Muscle of leg (tissue), 11 donors: ENCODE measurements around the gene AMMECR1. TPM values are rescaled to one million over a fixed set of nuclear protein-coding genes. Genes with fewer than 3 reads are reported as not detected.

Experiments used
- DNase-seq: peaks from one replicate; pipeline ENCODE4 v3.0.0; 2013
- H3K27ac ChIP-seq: one replicate; pipeline ENCODE4 v1.5.1; 2013; ENCODE audit warnings: mild to moderate bottlenecking, low read length, control low read depth
- H3K27me3 ChIP-seq: one replicate; pipeline ENCODE4 v1.6.1; 2013; ENCODE audit warnings: low read length; ENCODE audit not compliant: control insufficient read depth, insufficient read depth
- H3K36me3 ChIP-seq: one replicate; pipeline ENCODE4 v1.6.1; 2013; ENCODE audit warnings: low read length; ENCODE audit not compliant: control insufficient read depth, insufficient read depth
- H3K4me1 ChIP-seq: one replicate; pipeline ENCODE4 v1.6.1; 2013; ENCODE audit warnings: low read length; ENCODE audit not compliant: control insufficient read depth, insufficient read depth
- H3K4me3 ChIP-seq: one replicate; pipeline ENCODE4 v1.5.1; 2013; ENCODE audit warnings: low read length, control low read depth
- H3K9me3 ChIP-seq: replicated peaks from 2 replicates; pipeline ENCODE4 v1.6.1; 2013; ENCODE audit warnings: low read depth, low read length; ENCODE audit not compliant: control insufficient read depth
- WGBS: methylation state at CpG from one replicate; pipeline ENCODE4 v1.1.5; 2013; ENCODE audit warnings: missing lambda C conversion rate; ENCODE audit not compliant: insufficient coverage; 5-methylcytosine and 5-hydroxymethylcytosine counted together
- polyA plus RNA-seq, 8 donors: library from polyadenylated mRNA; unstranded; fragments of 120-200 nt; gene quantifications; one replicate each; pipeline versions ENCODE4 v1.2.1 to v1.2.3, GENCODE V29; 2013; ENCODE audit warnings: inconsistent platforms in 1 of 8, low replicate concordance in 1 of 8; ENCODE audit not compliant: insufficient read length in 8 of 8, insufficient read depth in 1 of 8
- total RNA-seq: library from RNA; stranded (reverse); fragments of 120-200 nt; gene quantifications from one replicate; pipeline ENCODE4 v1.2.4, GENCODE V29; 2013

The AMMECR1 gene
- total and polyA plus RNA-seq, 9 donors = 7.1 to 10.3 (median 8.0) TPM

DNA sequence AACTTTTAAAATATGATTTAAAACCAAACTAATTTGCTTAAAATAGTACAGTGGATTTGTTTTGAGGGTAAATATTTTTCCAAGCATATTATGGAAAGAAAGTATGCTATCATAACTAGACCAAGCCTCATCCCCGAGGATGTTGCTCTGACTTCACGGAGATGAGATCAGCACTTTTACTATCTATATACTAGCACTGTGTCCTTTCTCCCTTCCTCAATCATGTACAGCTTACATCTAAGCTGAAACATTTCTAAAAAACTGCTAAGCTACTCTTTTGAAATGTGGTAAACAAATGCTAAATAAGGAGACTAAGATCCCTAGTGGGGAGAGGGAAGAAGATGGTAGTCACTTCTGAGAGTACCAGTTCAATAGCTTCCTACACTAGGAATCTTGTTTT is 23.8 kb downstream of the AMMECR1 start:
- no peak for DNase-seq
- WGBS = no CpG with 5 or more reads among the region's 2 CpGs
- H3K4me3 ChIP-seq = no peak overlapping the region
- no peaks in the 10 kb centered on the region for H3K36me3 ChIP-seq
- H3K4me1 ChIP-seq = no peaks in the 10 kb centered on the region
- no peaks in the 10 kb centered on the region for H3K27me3 ChIP-seq
- no peak overlapping the region for H3K27ac ChIP-seq
- H3K9me3 ChIP-seq = peaks cover 5% of the 10 kb centered on the region

GRCh38 chrX:110293658-110294057 is 24.2 kb downstream of the AMMECR1 start:
- Histone ChIP-seq H3K9me3 (peaks cover 5% of the 10 kb centered on the region), H3K4me3 (no peak overlapping the region), H3K36me3 (no peaks in the 10 kb centered on the region), H3K4me1 (no peaks in the 10 kb centered on the region), H3K27me3 (no peaks in the 10 kb centered on the region), H3K27ac (no peak overlapping the region)
- no peak for DNase-seq

DNA sequence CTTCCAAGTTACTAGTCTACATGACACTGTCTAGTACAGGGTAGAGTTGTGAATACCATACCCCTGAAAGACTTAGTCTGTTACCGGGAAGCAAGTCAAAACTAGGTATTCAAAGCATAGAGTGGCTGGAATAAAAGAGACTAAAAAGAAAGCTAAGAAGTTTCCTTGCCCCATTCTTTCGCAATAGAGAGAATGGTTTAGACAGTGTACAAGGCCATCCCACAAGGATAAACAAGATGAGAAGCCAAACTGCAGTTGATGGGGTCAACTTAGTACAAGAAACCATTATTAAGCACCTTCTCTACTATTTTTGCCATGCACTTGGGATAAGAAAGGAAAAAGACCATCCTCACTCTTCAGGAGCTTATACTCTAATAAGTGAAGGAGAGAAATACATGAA is 30.3 kb downstream of the AMMECR1 start:
- Histone ChIP-seq H3K27me3 (peaks cover 7% of the 10 kb centered on the region), H3K4me1 (no peaks in the 10 kb centered on the region), H3K9me3 (no peaks in the 10 kb centered on the region), H3K36me3 (no peaks in the 10 kb centered on the region), H3K4me3 (no peak overlapping the region), H3K27ac (no peak overlapping the region)
- WGBS = no CpG with 5 or more reads among the region's 2 CpGs
- DNase-seq = no peak

DNA sequence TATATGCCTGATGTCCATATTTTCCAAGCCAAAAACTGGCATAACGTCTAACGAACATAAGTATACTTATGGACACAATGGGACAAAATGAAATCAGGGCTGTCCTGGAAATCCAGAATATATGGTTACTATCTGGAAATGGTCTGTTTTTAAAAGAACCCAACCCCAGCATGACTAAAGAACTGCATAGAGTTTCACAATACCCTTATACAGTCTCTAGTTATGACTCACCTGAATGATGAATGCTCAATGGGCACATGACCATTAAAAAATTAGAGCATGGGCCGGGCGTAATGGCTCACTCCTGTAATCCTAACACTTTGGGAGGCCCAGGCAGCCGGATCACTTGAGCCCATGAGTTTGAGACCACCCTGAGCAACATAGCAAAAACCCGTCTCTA is 31.8 kb downstream of the AMMECR1 start:
- Histone ChIP-seq H3K27ac (no peak overlapping the region), H3K4me3 (no peak overlapping the region), H3K36me3 (no peaks in the 10 kb centered on the region), H3K27me3 (peaks cover 7% of the 10 kb centered on the region), H3K9me3 (no peaks in the 10 kb centered on the region), H3K4me1 (no peaks in the 10 kb centered on the region)
- WGBS = 83% methylated on average over 2 of the region's 6 CpGs
- no peak for DNase-seq

GRCh38 chrX:110284159-110284558 is 33.7 kb downstream of the AMMECR1 start:
- peaks cover 7% of the 10 kb centered on the region for H3K27me3 ChIP-seq
- H3K36me3 ChIP-seq = no peaks in the 10 kb centered on the region
- H3K27ac ChIP-seq = no peak overlapping the region
- WGBS = no CpG with 5 or more reads among the region's 2 CpGs
- no peak for DNase-seq
- no peaks in the 10 kb centered on the region for H3K4me1 ChIP-seq
- no peak overlapping the region for H3K4me3 ChIP-seq
- H3K9me3 ChIP-seq = no peaks in the 10 kb centered on the region

GRCh38 chrX:110282922-110283321 is 35.0 kb downstream of the AMMECR1 start:
- DNase-seq = no peak

GRCh38 chrX:110281377-110281776 is 36.5 kb downstream of the AMMECR1 start:
- Histone ChIP-seq H3K27ac (no peak overlapping the region), H3K4me3 (no peak overlapping the region), H3K36me3 (no peaks in the 10 kb centered on the region), H3K9me3 (no peaks in the 10 kb centered on the region), H3K27me3 (peaks cover 5% of the 10 kb centered on the region), H3K4me1 (no peaks in the 10 kb centered on the region)
- no peak for DNase-seq
- WGBS = no CpG with 5 or more reads among the region's 2 CpGs

More at GRCh38 chrX:110282922-110283321, 35.0 kb downstream of the AMMECR1 start:
- Histone ChIP-seq H3K27ac (no peak overlapping the region), H3K9me3 (no peaks in the 10 kb centered on the region), H3K4me1 (no peaks in the 10 kb centered on the region), H3K4me3 (no peak overlapping the region), H3K36me3 (no peaks in the 10 kb centered on the region), H3K27me3 (peaks cover 7% of the 10 kb centered on the region)

DNA sequence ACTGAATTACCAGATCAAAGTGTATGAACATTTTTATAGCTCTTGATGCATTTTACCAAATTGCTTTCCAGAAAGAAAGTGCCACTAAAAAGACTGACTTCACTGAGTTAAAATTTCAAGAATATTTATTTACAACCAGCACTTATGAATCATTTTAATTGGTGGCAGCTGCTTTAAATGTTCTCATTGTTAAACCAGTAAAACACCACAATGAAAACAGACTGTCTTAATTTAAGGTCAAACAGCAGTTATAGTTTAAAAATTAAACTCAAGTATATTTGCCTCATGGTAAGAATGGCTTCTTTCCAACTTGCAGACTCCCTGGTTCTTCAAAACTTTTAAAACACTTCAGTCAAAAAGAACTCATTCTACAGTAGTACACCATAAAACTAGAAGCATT is 36.9 kb downstream of the AMMECR1 start:
- no peak overlapping the region for H3K4me3 ChIP-seq
- DNase-seq = peak; percentile 17
- no peak overlapping the region for H3K27ac ChIP-seq
- no peaks in the 10 kb centered on the region for H3K36me3 ChIP-seq
- no peaks in the 10 kb centered on the region for H3K4me1 ChIP-seq
- peaks cover 2% of the 10 kb centered on the region for H3K27me3 ChIP-seq
- no peaks in the 10 kb centered on the region for H3K9me3 ChIP-seq

- Histone ChIP-seq H3K27me3 (no peaks in the 10 kb centered on the region), H3K4me1 (no peaks in the 10 kb centered on the region), H3K9me3 (no peaks in the 10 kb centered on the region), H3K36me3 (no peaks in the 10 kb centered on the region), H3K4me3 (no peak overlapping the region), H3K27ac (no peak overlapping the region)
- no CpG with 5 or more reads among the region's 1 CpG for WGBS
- no peak for DNase-seq
These were observed 40.3 kb downstream of the AMMECR1 start for GRCh38 chrX:110277609-110278008.

DNA sequence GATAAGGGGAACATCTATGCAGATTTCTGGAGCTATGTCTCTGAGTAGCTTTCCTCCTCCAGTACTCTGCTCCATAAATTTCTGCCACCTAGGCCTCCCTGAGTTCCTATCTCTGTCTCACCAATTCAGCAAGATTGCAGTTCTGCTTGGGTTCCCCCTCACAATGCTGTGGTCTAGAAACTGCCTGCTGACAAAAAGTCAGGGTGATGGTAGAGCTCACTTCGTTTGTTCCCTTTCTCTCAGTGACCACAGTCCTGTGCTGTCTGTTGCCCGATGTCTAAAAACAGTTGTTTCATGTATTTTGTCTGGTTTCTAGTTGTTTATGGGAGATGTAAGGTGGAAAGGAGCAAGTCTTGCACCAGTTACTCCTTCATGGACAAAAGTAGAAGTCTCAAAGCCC is 41.1 kb downstream of the AMMECR1 start:
- DNase-seq = peak; percentile 9
- Histone ChIP-seq H3K4me3 (no peak overlapping the region), H3K36me3 (no peaks in the 10 kb centered on the region), H3K4me1 (no peaks in the 10 kb centered on the region), H3K27ac (no peak overlapping the region), H3K27me3 (no peaks in the 10 kb centered on the region), H3K9me3 (no peaks in the 10 kb centered on the region)
- no CpG with 5 or more reads among the region's 2 CpGs for WGBS

- H3K4me3 ChIP-seq = no peak overlapping the region
- no CpG with 5 or more reads among the region's 1 CpG for WGBS
- no peaks in the 10 kb centered on the region for H3K36me3 ChIP-seq
- no peaks in the 10 kb centered on the region for H3K4me1 ChIP-seq
- no peak overlapping the region for H3K27ac ChIP-seq
- no peak for DNase-seq
- no peaks in the 10 kb centered on the region for H3K27me3 ChIP-seq
- no peaks in the 10 kb centered on the region for H3K9me3 ChIP-seq
These were observed 49.0 kb downstream of the AMMECR1 start for GRCh38 chrX:110268886-110269285.
